ENCODE results near the gene FCHSD2.
"Not testable (repeated sequence)": the region's sequence is repeated elsewhere in the genome, so short reads cannot be mapped to it uniquely, and the experiment has no call there.

FCHSD2 gene

DNA sequence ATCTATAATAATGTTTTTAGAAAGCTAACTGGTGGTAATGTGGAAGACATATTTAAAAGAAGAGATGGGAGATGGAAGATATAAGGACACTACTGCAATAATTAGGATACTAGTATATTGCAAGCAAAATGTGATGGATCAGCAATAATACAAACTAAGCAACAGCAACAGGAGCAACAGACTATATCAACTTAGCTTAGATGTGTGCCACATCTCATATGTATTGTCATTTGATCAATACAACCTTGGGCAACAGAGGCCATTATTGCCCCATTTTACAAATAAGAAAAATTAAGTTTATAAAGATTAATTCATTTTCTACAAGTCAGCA lies 4.2 kb downstream of the FCHSD2 start:
- TF ChIP-seq ELF4 (IDR thresholded peaks at IDR 0.05), result no peak
- TF ChIP-seq LEF1 (IDR thresholded peaks at IDR 0.05; ENCODE audit: borderline replicate concordance), result no peak
- no peak for TF ChIP-seq HDGF (IDR thresholded peaks at IDR 0.05; ENCODE audit: borderline replicate concordance)
- TF ChIP-seq L3MBTL2 (conservative IDR thresholded peaks at IDR 0.05), result no peak
- TF ChIP-seq, protein P1, sequence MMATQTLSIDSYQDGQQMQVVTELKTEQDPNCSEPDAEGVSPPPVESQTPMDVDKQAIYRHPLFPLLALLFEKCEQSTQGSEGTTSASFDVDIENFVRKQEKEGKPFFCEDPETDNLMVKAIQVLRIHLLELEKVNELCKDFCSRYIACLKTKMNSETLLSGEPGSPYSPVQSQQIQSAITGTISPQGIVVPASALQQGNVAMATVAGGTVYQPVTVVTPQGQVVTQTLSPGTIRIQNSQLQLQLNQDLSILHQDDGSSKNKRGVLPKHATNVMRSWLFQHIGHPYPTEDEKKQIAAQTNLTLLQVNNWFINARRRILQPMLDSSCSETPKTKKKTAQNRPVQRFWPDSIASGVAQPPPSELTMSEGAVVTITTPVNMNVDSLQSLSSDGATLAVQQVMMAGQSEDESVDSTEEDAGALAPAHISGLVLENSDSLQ (IDR thresholded peaks at IDR 0.05), result no peak
- no peak for TF ChIP-seq TARDBP (IDR thresholded peaks at IDR 0.05)
- TF ChIP-seq BHLHE40 (IDR thresholded peaks at IDR 0.05; ENCODE audit: borderline replicate concordance), result no peak
- TF ChIP-seq SP1 (IDR thresholded peaks at IDR 0.05), result no peak
- TF ChIP-seq ZNF384 (IDR thresholded peaks at IDR 0.05), result no peak
- TF ChIP-seq FOXM1 (IDR thresholded peaks at IDR 0.05; ENCODE audit: borderline replicate concordance), result no peak
- no peak for TF ChIP-seq FOXK2 (IDR thresholded peaks at IDR 0.05)
- TF ChIP-seq CTBP1 (IDR thresholded peaks at IDR 0.05; ENCODE audit: borderline replicate concordance), result no peak
- TF ChIP-seq ARNT (IDR thresholded peaks at IDR 0.05), result no peak
- POLR2A ChIA-PET, result interaction anchor here (0.6 kb wide), 1 partner anchor 83 kb away, joined by 3 read pairs; no protein-coding TSS in a partner anchor
- DNase-seq (ENCODE audit: extremely low spot score), result no peak
- CTCF ChIA-PET, result interaction anchor here (0.8 kb wide), 1 partner anchor 11 kb away, joined by 3 read pairs; no protein-coding TSS in a partner anchor

DNA sequence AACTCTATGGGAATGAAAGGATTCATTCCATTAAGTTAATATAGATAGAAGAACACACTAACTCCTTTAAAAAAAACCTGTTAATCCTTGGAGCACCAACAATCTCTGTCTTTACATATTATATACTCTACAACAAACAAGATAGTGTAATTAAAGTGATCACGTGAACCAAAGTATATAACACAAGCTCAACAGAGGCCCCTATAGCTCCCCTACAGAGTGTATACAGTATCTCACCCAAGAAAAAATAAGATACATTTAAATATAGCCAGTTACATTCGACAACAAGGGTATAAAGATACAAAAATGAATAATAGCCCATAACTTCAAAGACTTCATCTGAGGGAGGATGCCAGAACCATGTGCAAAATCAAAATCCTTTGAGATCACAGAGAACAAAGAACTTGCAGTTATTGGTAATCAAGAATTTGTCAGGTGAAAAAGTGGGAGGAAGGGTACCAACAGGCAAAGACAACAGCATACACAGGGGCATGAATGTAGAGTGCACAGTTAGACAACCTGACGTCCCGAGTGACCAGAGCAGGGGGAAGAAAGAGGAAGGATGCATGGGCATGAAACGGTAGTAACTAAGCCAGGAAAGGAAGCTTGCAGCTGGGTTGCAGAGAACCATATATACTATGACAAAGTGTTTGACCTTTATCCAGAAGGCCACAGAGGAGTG lies 4.7 kb downstream of the FCHSD2 start:
- TF ChIP-seq, protein P1 (IDR thresholded peaks at IDR 0.05), result no peak
- TF ChIP-seq ZNF384 (IDR thresholded peaks at IDR 0.05) (no peak), LEF1 (IDR thresholded peaks at IDR 0.05; ENCODE audit: borderline replicate concordance) (no peak), ELF4 (IDR thresholded peaks at IDR 0.05) (no peak), BHLHE40 (IDR thresholded peaks at IDR 0.05; ENCODE audit: borderline replicate concordance) (no peak), CTBP1 (IDR thresholded peaks at IDR 0.05; ENCODE audit: borderline replicate concordance) (no peak), NFRKB (IDR thresholded peaks at IDR 0.05) (no peak), SP1 (IDR thresholded peaks at IDR 0.05) (no peak), HDGF (IDR thresholded peaks at IDR 0.05; ENCODE audit: borderline replicate concordance) (no peak), FOXM1 (IDR thresholded peaks at IDR 0.05; ENCODE audit: borderline replicate concordance) (no peak), ARNT (IDR thresholded peaks at IDR 0.05) (no peak)
- CTCF ChIA-PET, result interaction anchor here (0.6 to 0.8 kb wide), 2 partner anchors 10 to 12 kb away, joined by 3 to 4 read pairs; no protein-coding TSS in a partner anchor
- POLR2A ChIA-PET, result no interaction called here
- DNase-seq (ENCODE audit: extremely low spot score), result no peak

DNA sequence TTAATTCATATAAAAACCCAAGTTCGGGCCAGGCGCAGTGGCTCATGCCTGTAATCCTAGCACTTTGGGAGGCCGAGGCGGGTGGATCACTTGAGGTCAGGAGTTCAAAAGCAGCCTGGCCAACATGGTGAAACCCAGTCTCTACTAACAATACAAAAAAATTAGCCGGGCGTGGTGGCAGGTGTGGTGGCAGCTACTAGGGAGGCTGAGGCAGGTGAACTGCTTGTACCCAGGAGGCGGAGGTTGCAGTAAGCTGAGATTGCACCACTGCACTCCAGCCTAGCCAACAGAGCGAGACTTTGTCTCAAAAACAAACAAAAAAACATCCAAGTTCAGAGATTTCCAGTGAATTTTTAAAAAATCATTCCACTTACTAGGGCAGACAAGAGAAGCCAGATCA lies 5.4 kb downstream of the FCHSD2 start:
- not testable (repeated sequence) for DNase-seq (ENCODE audit: extremely low spot score)
- ChIA-PET CTCF (interaction anchor here (0.6 kb wide), 2 partner anchors 11 to 528 kb away, joined by 3 to 4 read pairs; no protein-coding TSS in a partner anchor), POLR2A (interaction anchor here (0.9 kb wide), 1 partner anchor 21 kb away, joined by 3 read pairs; no protein-coding TSS in a partner anchor)

DNA sequence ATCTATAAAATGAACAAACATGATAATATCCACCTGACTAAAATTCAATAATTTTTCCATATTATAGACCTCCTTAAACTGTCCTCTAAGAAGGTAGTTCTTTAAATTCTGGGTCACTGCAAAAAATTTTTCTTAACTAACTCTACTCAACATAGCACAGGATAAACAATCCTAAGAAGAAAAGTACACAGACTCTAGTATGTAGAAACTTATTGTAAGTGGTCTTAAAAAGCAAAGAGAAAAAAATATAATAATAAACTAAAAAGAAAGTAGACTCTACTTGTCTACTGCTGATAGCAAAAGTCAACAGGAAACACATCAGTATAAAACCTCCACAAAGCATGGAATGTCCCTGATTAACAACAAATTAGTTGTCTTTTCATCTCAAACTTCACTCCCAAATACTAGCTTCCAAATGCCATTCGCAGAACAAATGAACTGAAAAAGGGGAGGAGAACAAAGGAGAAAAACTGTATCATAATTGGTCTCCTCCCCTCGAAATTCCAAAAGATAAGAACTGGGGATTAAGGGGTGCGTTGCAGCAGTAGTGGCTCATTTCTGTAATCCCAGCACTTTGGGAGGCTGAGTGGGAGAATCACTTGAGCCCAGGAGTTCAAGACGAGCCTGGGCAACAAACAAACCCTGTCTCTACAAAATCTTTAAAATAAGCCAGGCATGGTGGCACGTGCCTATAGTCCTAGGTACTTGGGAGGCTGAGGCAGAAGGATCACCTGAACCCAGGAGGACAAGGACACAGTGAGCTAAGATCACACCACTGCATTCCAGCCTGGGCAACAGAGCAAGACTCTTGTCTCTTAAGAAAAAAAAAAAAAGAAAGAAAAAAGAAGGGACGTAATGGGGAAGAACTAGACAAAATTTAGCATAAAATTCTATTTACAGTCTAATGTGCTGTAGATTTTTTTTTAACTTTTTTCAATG lies 6.5 kb downstream of the FCHSD2 start:
- ChIA-PET CTCF (no interaction called here), POLR2A (interaction anchor here (0.9 kb wide), 1 partner anchor 22 kb away, joined by 3 read pairs; no protein-coding TSS in a partner anchor)
- DNase-seq (ENCODE audit: extremely low spot score), result no peak
- TF ChIP-seq, protein P1 (IDR thresholded peaks at IDR 0.05), result no peak
- TF ChIP-seq LEF1 (IDR thresholded peaks at IDR 0.05; ENCODE audit: borderline replicate concordance), result no peak
- TF ChIP-seq ELF4 (IDR thresholded peaks at IDR 0.05), result no peak
- no peak for TF ChIP-seq TARDBP (IDR thresholded peaks at IDR 0.05)
- no peak for TF ChIP-seq ARNT (IDR thresholded peaks at IDR 0.05)
- no peak for TF ChIP-seq FOXA1 (IDR thresholded peaks at IDR 0.05)
- TF ChIP-seq BHLHE40 (IDR thresholded peaks at IDR 0.05; ENCODE audit: borderline replicate concordance), result no peak
- no peak for TF ChIP-seq HDGF (IDR thresholded peaks at IDR 0.05; ENCODE audit: borderline replicate concordance)
- no peak for TF ChIP-seq NFRKB (IDR thresholded peaks at IDR 0.05)
- no peak for TF ChIP-seq L3MBTL2 (conservative IDR thresholded peaks at IDR 0.05)
- no peak for TF ChIP-seq SUZ12 (IDR thresholded peaks at IDR 0.05)

DNA sequence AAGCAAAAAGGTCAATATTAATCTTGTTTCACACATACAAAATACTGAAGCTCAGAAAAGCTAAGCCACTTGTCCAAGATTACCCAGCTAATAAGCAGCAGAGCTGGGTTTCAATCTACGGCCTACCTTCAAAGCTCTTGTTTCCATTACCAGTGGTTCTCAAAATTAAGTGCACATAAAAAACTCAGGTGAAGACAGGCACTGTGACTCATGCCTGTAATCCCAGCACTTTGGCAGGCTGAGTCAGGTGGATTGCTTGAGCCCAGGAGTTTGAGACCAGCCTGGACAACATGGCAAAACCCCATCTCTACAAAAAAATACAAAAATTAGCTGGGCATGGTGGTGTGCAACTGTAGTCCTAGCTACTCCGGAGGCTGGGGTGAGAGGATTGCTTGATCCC lies 9.8 kb downstream of the FCHSD2 start:
- CTCF ChIA-PET, result not testable (repeated sequence)

DNA sequence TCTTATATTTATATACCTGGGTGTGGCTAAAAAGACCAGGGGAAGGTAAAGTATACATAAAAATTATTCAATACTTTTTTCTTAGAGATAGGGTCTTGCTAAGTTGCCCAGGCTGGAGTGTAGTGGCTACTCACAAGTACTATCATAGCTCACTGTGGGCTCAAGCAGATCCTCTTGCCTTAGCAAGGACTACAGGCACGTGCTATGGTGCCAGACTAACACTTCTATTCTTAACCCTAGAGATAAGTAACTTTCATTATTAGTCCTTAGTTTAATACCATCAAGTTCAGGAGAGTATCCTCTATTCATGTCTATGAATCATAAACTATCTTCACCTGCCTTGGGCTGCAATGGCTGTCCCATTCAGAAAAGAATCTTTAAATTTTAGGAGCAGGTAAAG lies 11.9 kb downstream of the FCHSD2 start:
- DNase-seq (ENCODE audit: extremely low spot score), result no peak
- no peak for TF ChIP-seq HDGF (IDR thresholded peaks at IDR 0.05; ENCODE audit: borderline replicate concordance)
- no peak for TF ChIP-seq ARNT (IDR thresholded peaks at IDR 0.05)
- TF ChIP-seq TARDBP (IDR thresholded peaks at IDR 0.05), result no peak
- TF ChIP-seq FOXK2 (IDR thresholded peaks at IDR 0.05), result no peak
- TF ChIP-seq L3MBTL2 (conservative IDR thresholded peaks at IDR 0.05), result no peak
- TF ChIP-seq FOXA1 (IDR thresholded peaks at IDR 0.05), result no peak
- no peak for TF ChIP-seq FOXM1 (IDR thresholded peaks at IDR 0.05; ENCODE audit: borderline replicate concordance)
- no peak for TF ChIP-seq LEF1 (IDR thresholded peaks at IDR 0.05; ENCODE audit: borderline replicate concordance)
- TF ChIP-seq, protein P1 (IDR thresholded peaks at IDR 0.05), result no peak
- no peak for TF ChIP-seq SP1 (IDR thresholded peaks at IDR 0.05)
- TF ChIP-seq CTBP1 (IDR thresholded peaks at IDR 0.05; ENCODE audit: borderline replicate concordance), result no peak
- ChIA-PET CTCF (interaction anchor here (1.5 kb wide), 1 partner anchor 12 kb away, joined by 3 read pairs; the partner anchor contains the start of gene FCHSD2), POLR2A (no interaction called here)

More for the DNA sequence above, 9.8 kb downstream of the FCHSD2 start:
- POLR2A ChIA-PET; DNase-seq (ENCODE audit: extremely low spot score): not testable (repeated sequence)
